K562 (cell line): ENCODE results near the gene PDE1C. TPM values are rescaled to one million over a fixed set of nuclear protein-coding genes. Genes with fewer than 3 reads are reported as not detected.

Source experiments
- ATAC-seq: fragments of 200-7000 bp; cut with Tn5 transposase; 3 replicates; pipeline ENCODE4 v1.9.1; 2020; ENCODE audit warnings: moderate library complexity
- BruUV-seq: library from RNA; stranded (reverse); fragments of 400-500 nt; replicated peaks from 2 replicates; lab custom pipeline; 2021; lab: Mats Ljungman, UMichigan
- CTCF ChIA-PET: fragments of 300-600 bp; formaldehyde crosslinking; extraction: SDS; loops from one replicate; lab custom pipeline; 2021; ENCODE audit warnings: low intra/inter-chr PET ratio; lab: Yijun Ruan, JAX
- POLR2A ChIA-PET: fragments of 300-600, 350-650 bp; sonication (Branson Sonifier 250); formaldehyde crosslinking; extraction: SDS; loops from one replicate; lab custom pipeline; 2021; ENCODE audit warnings: antibody characterized with exemption, inconsistent platforms; lab: Yijun Ruan, JAX
- DNase-seq, 4 experiments: peaks; one replicate each; pipeline versions ENCODE4 v3.0.0 to v3.0.0-alpha.2; 2011 to 2018; ENCODE audit warnings: low spot score in 3 of 4, mixed read lengths in 3 of 4; ENCODE audit errors: extremely low read depth in 1 of 4
- FAIRE-seq: peaks from 2 replicates; lab custom pipeline; 2011; peaks lifted over from hg19 to GRCh38; lab: Jason Lieb, UNC
- H2AFZ ChIP-seq: 2 replicates; pipeline ENCODE4 v1.6.0; 2011; ENCODE audit warnings: low read depth, low read length, control low read depth, inconsistent platforms
- H3K27ac ChIP-seq: fragments of 200-600 bp; 3 replicates; pipeline ENCODE4 v1.8.0; 2011; ENCODE audit warnings: low read depth, mild to moderate bottlenecking, control low read depth, inconsistent platforms, low read length, moderate library complexity, mixed read lengths; ENCODE audit errors: extremely low read depth
- H3K27me3 ChIP-seq, 2 experiments: fragments of 300-600 bp in 1 of 2; 2 replicates in 1 of 2; 3 replicates in 1 of 2; pipeline versions ENCODE4 v1.6.0 to v1.8.0; 2011; ENCODE audit warnings: inconsistent platforms in 2 of 2, low read length in 2 of 2, mild to moderate bottlenecking in 1 of 2, mixed read lengths in 1 of 2, moderate library complexity in 1 of 2; ENCODE audit not compliant: control insufficient read depth in 2 of 2, insufficient read depth in 2 of 2
- H3K36me3 ChIP-seq: fragments of 300-600 bp; 3 replicates; pipeline ENCODE4 v1.8.0; 2011; ENCODE audit warnings: mild to moderate bottlenecking, low read length, inconsistent platforms; ENCODE audit not compliant: control insufficient read depth, insufficient read depth
- H3K4me1 ChIP-seq, 2 experiments: fragments of 200-600 bp in 1 of 2; replicated peaks in 1 of 2; 2 replicates in 1 of 2; 3 replicates in 1 of 2; pipeline versions ENCODE4 v1.5.1 to v1.8.0; 2011; ENCODE audit warnings: inconsistent platforms in 2 of 2, low read length in 2 of 2, mild to moderate bottlenecking in 1 of 2, mixed read lengths in 1 of 2, moderate library complexity in 1 of 2; ENCODE audit not compliant: control insufficient read depth in 2 of 2, insufficient read depth in 2 of 2
- H3K4me2 ChIP-seq: 2 replicates; pipeline ENCODE4 v1.6.1; 2011; ENCODE audit warnings: low read length, control low read depth, inconsistent platforms, mixed read lengths; ENCODE audit not compliant: insufficient read depth
- H3K4me3 ChIP-seq: fragments of 200-600 bp; sonication (generic), shearing (Covaris generic); 2 replicates; pipeline ENCODE4 v1.5.1; 2016; ENCODE audit warnings: control low read depth, inconsistent platforms
- H3K79me2 ChIP-seq: fragments of 200-600 bp; 3 replicates; pipeline ENCODE4 v1.8.0; 2011; ENCODE audit warnings: low read length, inconsistent platforms; ENCODE audit not compliant: control insufficient read depth, insufficient read depth
- H3K9ac ChIP-seq, 2 experiments: 2 replicates each; pipeline versions ENCODE4 v1.6.0 to v1.6.1; 2011; ENCODE audit warnings: low read depth in 2 of 2, low read length in 2 of 2, control low read depth in 1 of 2, inconsistent platforms in 1 of 2, mild to moderate bottlenecking in 1 of 2, mixed read lengths in 1 of 2; ENCODE audit not compliant: insufficient read depth in 1 of 2
- H3K9me1 ChIP-seq: one replicate; pipeline ENCODE4 v1.6.0; 2011; ENCODE audit warnings: inconsistent platforms, mild to moderate bottlenecking, low read length, moderate library complexity; ENCODE audit not compliant: control insufficient read depth, insufficient read depth
- H3K9me3 ChIP-seq: replicated peaks from 2 replicates; pipeline ENCODE4 v1.5.1; 2011; ENCODE audit warnings: low read depth, low read length, inconsistent platforms; ENCODE audit not compliant: control insufficient read depth, insufficient read depth
- H4K20me1 ChIP-seq: replicated peaks from 2 replicates; pipeline ENCODE4 v1.6.1; 2011; ENCODE audit warnings: low read length, inconsistent platforms, mixed read lengths; ENCODE audit not compliant: control insufficient read depth, insufficient read depth
- BACH1 ChIP-seq: fragments of 200-800 bp; sonication (Bioruptor generic); IDR thresholded peaks from 2 replicates; pipeline ENCODE4 v1.6.1; 2016; ENCODE audit warnings: missing genetic modification characterization, missing compliant biosample characterization
- CBX8 ChIP-seq: fragments of 200-600 bp; sonication (generic); IDR thresholded peaks from 2 replicates; pipeline ENCODE4 v1.6.1; 2012; ENCODE audit warnings: borderline replicate concordance, mixed run types, low read depth, mild to moderate bottlenecking, moderate library complexity, mixed read lengths, low read length, control low read depth, inconsistent platforms; ENCODE audit not compliant: poor library complexity, severe bottlenecking; ENCODE audit errors: extremely low read depth
- FUS ChIP-seq: fragments of 200-400 bp; formaldehyde crosslinking; optimal IDR thresholded peaks from 2 replicates; pipeline ENCODE3; 2017; ENCODE audit warnings: low read depth, low read length
- NRF1 ChIP-seq, 2 experiments: fragments of 450-650 bp; IDR thresholded peaks in 1 of 2; conservative IDR thresholded peaks in 1 of 2; 2 replicates each; pipeline ENCODE4 v1.6.1; 2014; ENCODE audit warnings: mild to moderate bottlenecking in 2 of 2
- RAD51 ChIP-seq: fragments of 450-650 bp; IDR thresholded peaks from 2 replicates; pipeline ENCODE4 v1.7.1; 2016; ENCODE audit warnings: low read depth, mild to moderate bottlenecking, borderline replicate concordance
- TARDBP ChIP-seq: fragments of 450-650 bp; IDR thresholded peaks from 2 replicates; pipeline ENCODE4 v1.6.1; 2016
- XRCC4 ChIP-seq: IDR thresholded peaks from one replicate; pipeline ENCODE4 v1.6.1; 2011; ENCODE audit not compliant: insufficient read depth, insufficient read length; ENCODE audit errors: extremely low read depth
- ZNF12 ChIP-seq: sonication (generic); formaldehyde crosslinking; IDR thresholded peaks from 2 replicates; pipeline ENCODE4 v1.4.0; 2020; ENCODE audit warnings: mild to moderate bottlenecking, missing genetic modification reagents
- in situ Hi-C: fragments of 300-500 bp; cut with MboI; formaldehyde crosslinking; loops from 4 replicates; pipeline ENCODE4 v1.15.0; 2018; ENCODE audit warnings: inconsistent platforms, mixed read lengths
- intact Hi-C: fragments of 100-400 bp; cut with micrococcal nuclease; formaldehyde crosslinking; loops from 2 replicates; pipeline ENCODE4 v1.14.2; 2022
- polyA plus RNA-seq, 8 experiments: library from polyadenylated mRNA; depleted of rRNA in 4 of 8; stranded (reverse) in 5 of 8; unstranded in 3 of 8; fragments of >200 nt; fragmentation: Nextera tagmentation in 2 of 8; fragmentation: Illumina TruSeq in 1 of 8; extraction: Ambion mirVana in 2 of 8; extraction: Trizol in 1 of 8; gene quantifications; 2 replicates each; pipeline versions ENCODE4 v1.2.1 to v1.2.3, GENCODE V29; 2011 to 2014; ENCODE audit warnings: inconsistent platforms in 1 of 8, missing spikeins in 1 of 8
- total RNA-seq, 7 experiments: library from RNA; depleted of rRNA in 6 of 7; stranded (reverse); fragments of >200 nt in 6 of 7; fragmentation: Illumina TruSeq in 2 of 7; extraction: Trizol in 2 of 7; gene quantifications; 2 replicates each; pipeline versions ENCODE4 v1.2.1 to v1.2.3, GENCODE V29; 2011 to 2021; ENCODE audit warnings: low replicate concordance in 1 of 7
- TF ChIP-seq, protein P1 (sequence below), 2 experiments: IDR thresholded peaks; 2 replicates each; pipeline ENCODE4 v1.6.1; 2012; ENCODE audit warnings: improper control_type of control experiment in 2 of 2, low read depth in 2 of 2, low read length in 2 of 2, borderline replicate concordance in 1 of 2
- TF ChIP-seq, protein P2 (sequence below): sonication (generic); formaldehyde crosslinking; IDR thresholded peaks from 2 replicates; pipeline ENCODE4 v1.5.0; 2020; ENCODE audit warnings: missing genetic modification reagents
- TF ChIP-seq, protein P3 (sequence below), 2 experiments: fragments of 450-650 bp in 1 of 2; sonication (generic) in 1 of 2; formaldehyde crosslinking in 1 of 2; IDR thresholded peaks in 1 of 2; conservative IDR thresholded peaks in 1 of 2; 2 replicates each; pipeline versions ENCODE4 v1.6.1 to v1.8.1; 2016 to 2023; ENCODE audit warnings: mild to moderate bottlenecking in 2 of 2, moderate library complexity in 2 of 2, inconsistent platforms in 1 of 2, missing genetic modification reagents in 1 of 2

PDE1C gene
- total and polyA plus RNA-seq, 9 of the 15 experiments (the other 6 are each of a cell fraction or from before 2014, with no cell fraction given) = under 0.01 to 0.01 TPM; not detected in 7

DNA sequence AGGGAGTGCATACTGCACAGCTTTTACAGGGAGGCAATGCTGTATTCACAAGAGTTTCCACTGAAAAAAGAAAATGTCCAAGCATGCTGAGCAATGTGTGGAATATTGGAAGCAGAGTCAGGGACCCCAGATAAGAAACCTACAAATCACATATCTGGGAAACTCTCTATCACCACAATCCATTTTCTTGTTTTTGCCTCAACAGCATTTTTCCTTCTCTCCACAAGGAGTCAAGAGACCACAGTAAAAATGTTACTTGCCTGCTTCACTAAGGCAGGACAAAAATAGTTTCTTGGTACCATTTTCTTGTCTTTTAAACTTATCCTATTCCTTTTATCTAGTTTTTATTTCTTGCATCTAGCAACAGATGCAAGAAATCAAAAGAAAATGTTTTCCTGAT is 19.5 kb upstream of the PDE1C start:
- no peak overlapping the region for H3K9ac ChIP-seq
- no peak for ATAC-seq
- DNase-seq = no peak
- H3K9me1 ChIP-seq = no peaks in the 10 kb centered on the region
- H3K9me3 ChIP-seq = no peaks in the 10 kb centered on the region
- H3K4me2 ChIP-seq = no peak overlapping the region
- H3K4me3 ChIP-seq = no peak overlapping the region
- POLR2A ChIA-PET = no interaction called here
- no TSS peak for BruUV-seq
- intact Hi-C loops = no loop called here
- no peaks in the 10 kb centered on the region for H3K36me3 ChIP-seq
- H3K4me1 ChIP-seq = no peaks in the 10 kb centered on the region
- no peaks in the 10 kb centered on the region for H3K27me3 ChIP-seq
- H3K79me2 ChIP-seq = no peaks in the 10 kb centered on the region
- H4K20me1 ChIP-seq = no peaks in the 10 kb centered on the region
- FAIRE-seq = no peak
- no peak overlapping the region for H2AFZ ChIP-seq
- in situ Hi-C loops = no loop called here
- TF ChIP-seq FUS = no peak
- TF ChIP-seq, protein P1, sequence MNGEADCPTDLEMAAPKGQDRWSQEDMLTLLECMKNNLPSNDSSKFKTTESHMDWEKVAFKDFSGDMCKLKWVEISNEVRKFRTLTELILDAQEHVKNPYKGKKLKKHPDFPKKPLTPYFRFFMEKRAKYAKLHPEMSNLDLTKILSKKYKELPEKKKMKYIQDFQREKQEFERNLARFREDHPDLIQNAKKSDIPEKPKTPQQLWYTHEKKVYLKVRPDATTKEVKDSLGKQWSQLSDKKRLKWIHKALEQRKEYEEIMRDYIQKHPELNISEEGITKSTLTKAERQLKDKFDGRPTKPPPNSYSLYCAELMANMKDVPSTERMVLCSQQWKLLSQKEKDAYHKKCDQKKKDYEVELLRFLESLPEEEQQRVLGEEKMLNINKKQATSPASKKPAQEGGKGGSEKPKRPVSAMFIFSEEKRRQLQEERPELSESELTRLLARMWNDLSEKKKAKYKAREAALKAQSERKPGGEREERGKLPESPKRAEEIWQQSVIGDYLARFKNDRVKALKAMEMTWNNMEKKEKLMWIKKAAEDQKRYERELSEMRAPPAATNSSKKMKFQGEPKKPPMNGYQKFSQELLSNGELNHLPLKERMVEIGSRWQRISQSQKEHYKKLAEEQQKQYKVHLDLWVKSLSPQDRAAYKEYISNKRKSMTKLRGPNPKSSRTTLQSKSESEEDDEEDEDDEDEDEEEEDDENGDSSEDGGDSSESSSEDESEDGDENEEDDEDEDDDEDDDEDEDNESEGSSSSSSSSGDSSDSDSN (IDR thresholded peaks at IDR 0.05; ENCODE audit: borderline replicate concordance in 1 of 2, low read depth in 2 of 2, low read length in 2 of 2) = no peak
- no peak for TF ChIP-seq ZNF12 (CRISPR knock-in tag)
- TF ChIP-seq, protein P2, sequence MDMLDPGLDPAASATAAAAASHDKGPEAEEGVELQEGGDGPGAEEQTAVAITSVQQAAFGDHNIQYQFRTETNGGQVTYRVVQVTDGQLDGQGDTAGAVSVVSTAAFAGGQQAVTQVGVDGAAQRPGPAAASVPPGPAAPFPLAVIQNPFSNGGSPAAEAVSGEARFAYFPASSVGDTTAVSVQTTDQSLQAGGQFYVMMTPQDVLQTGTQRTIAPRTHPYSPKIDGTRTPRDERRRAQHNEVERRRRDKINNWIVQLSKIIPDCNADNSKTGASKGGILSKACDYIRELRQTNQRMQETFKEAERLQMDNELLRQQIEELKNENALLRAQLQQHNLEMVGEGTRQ (CRISPR knock-in tag) = no peak
- TF ChIP-seq CBX8 = no peak
- TF ChIP-seq, protein P3, sequence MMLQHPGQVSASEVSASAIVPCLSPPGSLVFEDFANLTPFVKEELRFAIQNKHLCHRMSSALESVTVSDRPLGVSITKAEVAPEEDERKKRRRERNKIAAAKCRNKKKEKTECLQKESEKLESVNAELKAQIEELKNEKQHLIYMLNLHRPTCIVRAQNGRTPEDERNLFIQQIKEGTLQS (IDR thresholded peaks at IDR 0.05) = no peak
- TF ChIP-seq, protein P3 (CRISPR knock-in tag; conservative IDR thresholded peaks at IDR 0.05) = no peak
- no peak for TF ChIP-seq NRF1 (conservative IDR thresholded peaks at IDR 0.05 in 1 of 2, IDR thresholded peaks at IDR 0.05 in 1 of 2)
- TF ChIP-seq XRCC4 = no peak
- no peak for TF ChIP-seq BACH1 (tag)
- no peak for TF ChIP-seq RAD51
- TF ChIP-seq TARDBP = no peak
- H3K27ac ChIP-seq = no peak overlapping the region
- CTCF ChIA-PET = no interaction called here
